Activated CD4-positive, alpha-beta T cell treated with anti-CD3 and anti-CD28 coated beads, Interleukin-2, amount 50 U/mL, for 16 hours (primary cell): Measurements from ENCODE around the gene ZNF768.

Source experiments
- DNase-seq: peaks from one replicate; pipeline ENCODE4 v3.0.0-alpha.2; 2020

The ZNF768 gene

GRCh38 chr16:30532285-30533145 is 6.1 kb upstream of the ZNF768 start:
- DNase-seq = no peak

GRCh38 chr16:30530163-30531037 is 4.0 kb upstream of the ZNF768 start:
- no peak for DNase-seq

- no peak for DNase-seq
These were observed 2.6 kb upstream of the ZNF768 start for GRCh38 chr16:30528799-30529457.

- no peak for DNase-seq
These were observed 1.3 kb upstream of the ZNF768 start for GRCh38 chr16:30527635-30528178.

GRCh38 chr16:30526823-30527634 is 663 bp upstream of the ZNF768 start:
- DNase-seq = peak; percentile 99

- no peak for DNase-seq
These were observed 576 bp downstream of the ZNF768 start for GRCh38 chr16:30525844-30526136.

GRCh38 chr16:30524575-30525568 is 1.5 kb downstream of the ZNF768 start:
- DNase-seq = no peak

- DNase-seq = no peak
These were observed 2.4 kb downstream of the ZNF768 start for GRCh38 chr16:30523768-30524574.

GRCh38 chr16:30522702-30523463 is 3.5 kb downstream of the ZNF768 start:
- DNase-seq = peak; percentile 9

- no peak for DNase-seq
These were observed 4.3 kb downstream of the ZNF768 start for GRCh38 chr16:30521873-30522641.

- no peak for DNase-seq
These were observed 4.9 kb downstream of the ZNF768 start for GRCh38 chr16:30521476-30521872.

- DNase-seq = no peak
These were observed 7.0 kb downstream of the ZNF768 start for GRCh38 chr16:30519120-30520049.

- DNase-seq = no peak
These were observed 7.8 kb downstream of the ZNF768 start for GRCh38 chr16:30518552-30518951.

GRCh38 chr16:30515275-30515674 is 11.1 kb downstream of the ZNF768 start:
- no peak for DNase-seq

- no peak for DNase-seq
These were observed 14.9 kb downstream of the ZNF768 start for GRCh38 chr16:30511509-30511908.

- no peak for DNase-seq
These were observed 15.9 kb downstream of the ZNF768 start for GRCh38 chr16:30510376-30510938.
